Choroid plexus epithelial cell (primary cell): Measurements from ENCODE around the gene ONECUT3.

ENCODE experiments used
- DNase-seq: peaks from one replicate; pipeline ENCODE4 v3.0.0-alpha.2; 2010; ENCODE audit warnings: low read depth
- H3K4me3 ChIP-seq: 2 replicates; pipeline ENCODE4 v1.5.1; 2011; ENCODE audit warnings: low read depth, mild to moderate bottlenecking, control low read depth, low read length, moderate library complexity
- CTCF ChIP-seq: conservative IDR thresholded peaks from 2 replicates; pipeline ENCODE4 v1.5.1; 2011; ENCODE audit warnings: low read depth, mild to moderate bottlenecking, control low read depth, inconsistent platforms, low read length, moderate library complexity

The ONECUT3 gene

GRCh38 chr19:1747285-1748114, 5.8 kb upstream of the ONECUT3 start:
- no peak for TF ChIP-seq CTCF
- peak; percentile 73 for DNase-seq
- H3K4me3 ChIP-seq, result no peak overlapping the region

DNA sequence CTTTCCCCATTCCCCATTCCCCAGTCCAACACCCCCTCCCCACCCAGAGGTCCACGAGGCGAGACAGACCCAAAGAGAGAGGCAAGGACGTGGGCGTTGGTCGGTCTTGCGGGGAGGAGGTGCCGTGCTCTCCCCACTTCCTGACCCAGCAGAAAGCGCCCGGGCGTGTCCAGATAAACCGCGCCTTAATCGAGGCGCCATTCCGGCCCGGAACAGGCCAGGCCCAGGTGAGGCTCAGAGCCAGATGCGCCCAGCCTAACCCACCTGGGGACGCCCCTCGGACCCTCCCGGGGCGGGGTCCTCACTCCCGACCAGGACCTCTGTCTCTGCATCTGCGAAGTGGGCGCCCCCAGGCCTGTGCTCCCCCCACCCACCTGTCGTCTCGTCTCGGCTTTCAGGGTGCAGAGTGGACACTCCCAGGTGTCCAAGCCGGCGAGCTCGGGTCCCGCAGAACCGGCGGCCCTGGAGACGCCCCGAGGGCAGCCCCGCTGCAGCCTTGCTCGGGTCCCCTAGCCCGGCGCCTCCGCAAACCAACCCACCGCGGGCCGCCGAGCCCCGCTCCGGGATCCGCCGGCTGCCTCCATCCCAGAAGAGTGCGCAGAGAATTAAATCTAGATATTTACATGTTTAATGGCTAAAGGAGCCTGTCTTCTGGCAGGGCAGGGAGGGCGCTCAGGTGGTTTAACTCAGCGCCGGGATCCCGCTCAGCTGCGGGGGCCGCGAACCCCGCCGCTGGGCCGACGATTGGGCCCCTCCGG, 5.0 kb upstream of the ONECUT3 start:
- no peak for TF ChIP-seq CTCF
- H3K4me3 ChIP-seq, result no peak overlapping the region
- DNase-seq, result no peak

- no peak for DNase-seq
- no peak for TF ChIP-seq CTCF
- no peak overlapping the region for H3K4me3 ChIP-seq
Measured at GRCh38 chr19:1748873-1749341, 4.4 kb upstream of the ONECUT3 start.

GRCh38 chr19:1749373-1750342, 3.6 kb upstream of the ONECUT3 start:
- H3K4me3 ChIP-seq, result no peak overlapping the region
- no peak for DNase-seq
- no peak for TF ChIP-seq CTCF

GRCh38 chr19:1750343-1751021, 2.8 kb upstream of the ONECUT3 start:
- H3K4me3 ChIP-seq, result no peak overlapping the region
- no peak for TF ChIP-seq CTCF
- no peak for DNase-seq

DNA sequence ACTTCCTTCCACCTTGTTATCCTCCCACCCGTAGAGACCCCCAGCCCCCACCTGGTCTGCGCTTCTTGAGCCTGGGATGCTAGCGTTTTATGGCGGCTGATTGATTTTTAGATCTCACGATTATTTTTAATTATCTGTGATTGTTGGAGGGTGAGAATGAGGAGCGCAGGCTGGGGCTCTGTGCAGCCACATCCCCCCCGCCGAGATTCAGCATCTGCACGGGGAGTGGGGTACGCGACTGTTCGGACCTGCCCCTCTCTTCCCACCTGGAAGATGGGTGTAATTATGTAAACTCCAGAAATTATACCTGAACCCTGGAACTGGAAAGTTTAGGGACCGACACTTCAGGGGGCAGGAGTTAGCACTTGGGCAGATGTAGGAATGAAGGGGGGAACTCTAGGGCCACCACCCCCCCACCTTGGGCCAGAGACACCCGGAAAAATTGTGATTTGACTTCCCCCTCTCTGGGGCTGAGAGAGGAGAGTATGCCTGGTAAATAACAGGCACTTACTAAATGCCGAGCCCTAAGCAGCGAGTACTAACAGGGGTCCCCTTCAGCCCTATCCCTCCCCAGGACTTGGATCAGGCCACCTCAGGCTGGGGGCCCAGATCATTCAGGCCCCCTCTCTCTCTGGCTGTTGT, 1.8 kb upstream of the ONECUT3 start:
- no peak overlapping the region for H3K4me3 ChIP-seq
- TF ChIP-seq CTCF, result no peak
- DNase-seq, result no peak
